ENCODE results near the gene NBPF1. TPM values are rescaled to one million over a fixed set of nuclear protein-coding genes. Genes with fewer than 3 reads are reported as not detected.

The NBPF1 gene
- total and polyA plus RNA-seq, 9 of the 15 experiments (the other 6 are each of a cell fraction or from before 2014, with no cell fraction given), result 5.2 to 42.6 (median 24.1) TPM

DNA sequence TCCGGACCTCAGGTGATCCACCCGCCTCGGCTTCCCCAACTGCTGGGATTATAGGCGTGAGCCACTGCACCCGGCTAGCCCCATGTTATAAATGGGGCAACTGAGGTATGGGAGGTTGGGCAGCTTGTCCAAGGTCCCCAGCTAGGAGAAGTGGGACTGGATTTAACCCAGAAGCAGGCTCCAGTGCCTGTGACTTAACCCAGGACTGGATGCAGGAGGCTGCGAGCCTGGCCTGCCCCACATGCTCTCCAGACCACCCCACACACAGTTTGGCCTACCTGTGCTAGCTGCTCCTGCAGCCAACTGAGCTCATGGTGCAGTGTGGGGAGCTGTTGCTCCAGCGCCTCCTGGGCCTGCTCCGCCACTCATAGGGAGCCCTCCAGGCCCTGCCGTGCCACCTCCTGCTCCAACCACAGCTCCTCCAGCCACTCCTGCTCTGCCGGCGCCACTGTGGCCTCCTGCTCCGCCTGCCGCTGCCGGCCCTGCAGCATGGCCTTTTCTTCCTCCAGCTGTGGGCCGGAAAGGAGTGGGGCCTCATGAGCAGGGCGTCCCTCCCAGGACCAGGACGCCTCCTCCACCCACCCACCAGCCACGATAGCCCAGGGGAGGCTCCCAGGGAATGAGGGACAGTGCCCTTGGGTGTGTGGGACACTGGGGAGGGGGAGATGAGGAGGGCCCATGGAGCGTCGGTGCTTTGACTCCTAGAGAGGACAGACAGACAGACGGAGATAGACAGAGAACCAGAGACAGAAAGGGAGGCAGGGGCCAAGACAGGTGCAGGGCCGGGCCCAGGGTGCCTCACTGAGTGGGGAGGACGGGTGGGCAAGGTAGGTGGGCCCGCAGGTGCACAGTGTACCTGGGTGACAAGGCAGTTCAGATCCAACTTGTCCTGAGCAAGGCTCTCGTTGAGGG is 12.4 kb upstream of the NBPF1 start (continued):
- TF ChIP-seq ZNF282 (CRISPR knock-in tag; IDR thresholded peaks at IDR 0.05), result 0 out of 2 replicates have a peak, but pooled peaks have one; percentile 35
- TF ChIP-seq, protein P1, sequence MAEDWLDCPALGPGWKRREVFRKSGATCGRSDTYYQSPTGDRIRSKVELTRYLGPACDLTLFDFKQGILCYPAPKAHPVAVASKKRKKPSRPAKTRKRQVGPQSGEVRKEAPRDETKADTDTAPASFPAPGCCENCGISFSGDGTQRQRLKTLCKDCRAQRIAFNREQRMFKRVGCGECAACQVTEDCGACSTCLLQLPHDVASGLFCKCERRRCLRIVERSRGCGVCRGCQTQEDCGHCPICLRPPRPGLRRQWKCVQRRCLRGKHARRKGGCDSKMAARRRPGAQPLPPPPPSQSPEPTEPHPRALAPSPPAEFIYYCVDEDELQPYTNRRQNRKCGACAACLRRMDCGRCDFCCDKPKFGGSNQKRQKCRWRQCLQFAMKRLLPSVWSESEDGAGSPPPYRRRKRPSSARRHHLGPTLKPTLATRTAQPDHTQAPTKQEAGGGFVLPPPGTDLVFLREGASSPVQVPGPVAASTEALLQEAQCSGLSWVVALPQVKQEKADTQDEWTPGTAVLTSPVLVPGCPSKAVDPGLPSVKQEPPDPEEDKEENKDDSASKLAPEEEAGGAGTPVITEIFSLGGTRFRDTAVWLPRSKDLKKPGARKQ (CRISPR knock-in tag; IDR thresholded peaks at IDR 0.05), result no peak
- TF ChIP-seq CBX5 (IDR thresholded peaks at IDR 0.05; ENCODE audit: borderline replicate concordance, low read depth), result no peak
- TF ChIP-seq, protein P2, sequence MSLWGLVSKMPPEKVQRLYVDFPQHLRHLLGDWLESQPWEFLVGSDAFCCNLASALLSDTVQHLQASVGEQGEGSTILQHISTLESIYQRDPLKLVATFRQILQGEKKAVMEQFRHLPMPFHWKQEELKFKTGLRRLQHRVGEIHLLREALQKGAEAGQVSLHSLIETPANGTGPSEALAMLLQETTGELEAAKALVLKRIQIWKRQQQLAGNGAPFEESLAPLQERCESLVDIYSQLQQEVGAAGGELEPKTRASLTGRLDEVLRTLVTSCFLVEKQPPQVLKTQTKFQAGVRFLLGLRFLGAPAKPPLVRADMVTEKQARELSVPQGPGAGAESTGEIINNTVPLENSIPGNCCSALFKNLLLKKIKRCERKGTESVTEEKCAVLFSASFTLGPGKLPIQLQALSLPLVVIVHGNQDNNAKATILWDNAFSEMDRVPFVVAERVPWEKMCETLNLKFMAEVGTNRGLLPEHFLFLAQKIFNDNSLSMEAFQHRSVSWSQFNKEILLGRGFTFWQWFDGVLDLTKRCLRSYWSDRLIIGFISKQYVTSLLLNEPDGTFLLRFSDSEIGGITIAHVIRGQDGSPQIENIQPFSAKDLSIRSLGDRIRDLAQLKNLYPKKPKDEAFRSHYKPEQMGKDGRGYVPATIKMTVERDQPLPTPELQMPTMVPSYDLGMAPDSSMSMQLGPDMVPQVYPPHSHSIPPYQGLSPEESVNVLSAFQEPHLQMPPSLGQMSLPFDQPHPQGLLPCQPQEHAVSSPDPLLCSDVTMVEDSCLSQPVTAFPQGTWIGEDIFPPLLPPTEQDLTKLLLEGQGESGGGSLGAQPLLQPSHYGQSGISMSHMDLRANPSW (CRISPR knock-in tag; IDR thresholded peaks at IDR 0.05), result peak; percentile 36; the same call in 1 of the 2 replicates
- no peak for TF ChIP-seq DNMT1 (IDR thresholded peaks at IDR 0.05)
- TF ChIP-seq RFX1 (IDR thresholded peaks at IDR 0.05), result no peak
- TF ChIP-seq NR2C2 (CRISPR knock-in tag; IDR thresholded peaks at IDR 0.05), result peak; percentile 68; the same call in 1 of the 2 replicates
- no peak for TF ChIP-seq NR2C2 (tag; IDR thresholded peaks at IDR 0.05)
- TF ChIP-seq NFRKB (IDR thresholded peaks at IDR 0.05; ENCODE audit: low read depth), result no peak
- TF ChIP-seq SAFB (IDR thresholded peaks at IDR 0.05; ENCODE audit: borderline replicate concordance, low read depth, low read length), result no peak
- TF ChIP-seq ZBTB9 (CRISPR knock-in tag; IDR thresholded peaks at IDR 0.05), result no peak
- TF ChIP-seq, protein P3, sequence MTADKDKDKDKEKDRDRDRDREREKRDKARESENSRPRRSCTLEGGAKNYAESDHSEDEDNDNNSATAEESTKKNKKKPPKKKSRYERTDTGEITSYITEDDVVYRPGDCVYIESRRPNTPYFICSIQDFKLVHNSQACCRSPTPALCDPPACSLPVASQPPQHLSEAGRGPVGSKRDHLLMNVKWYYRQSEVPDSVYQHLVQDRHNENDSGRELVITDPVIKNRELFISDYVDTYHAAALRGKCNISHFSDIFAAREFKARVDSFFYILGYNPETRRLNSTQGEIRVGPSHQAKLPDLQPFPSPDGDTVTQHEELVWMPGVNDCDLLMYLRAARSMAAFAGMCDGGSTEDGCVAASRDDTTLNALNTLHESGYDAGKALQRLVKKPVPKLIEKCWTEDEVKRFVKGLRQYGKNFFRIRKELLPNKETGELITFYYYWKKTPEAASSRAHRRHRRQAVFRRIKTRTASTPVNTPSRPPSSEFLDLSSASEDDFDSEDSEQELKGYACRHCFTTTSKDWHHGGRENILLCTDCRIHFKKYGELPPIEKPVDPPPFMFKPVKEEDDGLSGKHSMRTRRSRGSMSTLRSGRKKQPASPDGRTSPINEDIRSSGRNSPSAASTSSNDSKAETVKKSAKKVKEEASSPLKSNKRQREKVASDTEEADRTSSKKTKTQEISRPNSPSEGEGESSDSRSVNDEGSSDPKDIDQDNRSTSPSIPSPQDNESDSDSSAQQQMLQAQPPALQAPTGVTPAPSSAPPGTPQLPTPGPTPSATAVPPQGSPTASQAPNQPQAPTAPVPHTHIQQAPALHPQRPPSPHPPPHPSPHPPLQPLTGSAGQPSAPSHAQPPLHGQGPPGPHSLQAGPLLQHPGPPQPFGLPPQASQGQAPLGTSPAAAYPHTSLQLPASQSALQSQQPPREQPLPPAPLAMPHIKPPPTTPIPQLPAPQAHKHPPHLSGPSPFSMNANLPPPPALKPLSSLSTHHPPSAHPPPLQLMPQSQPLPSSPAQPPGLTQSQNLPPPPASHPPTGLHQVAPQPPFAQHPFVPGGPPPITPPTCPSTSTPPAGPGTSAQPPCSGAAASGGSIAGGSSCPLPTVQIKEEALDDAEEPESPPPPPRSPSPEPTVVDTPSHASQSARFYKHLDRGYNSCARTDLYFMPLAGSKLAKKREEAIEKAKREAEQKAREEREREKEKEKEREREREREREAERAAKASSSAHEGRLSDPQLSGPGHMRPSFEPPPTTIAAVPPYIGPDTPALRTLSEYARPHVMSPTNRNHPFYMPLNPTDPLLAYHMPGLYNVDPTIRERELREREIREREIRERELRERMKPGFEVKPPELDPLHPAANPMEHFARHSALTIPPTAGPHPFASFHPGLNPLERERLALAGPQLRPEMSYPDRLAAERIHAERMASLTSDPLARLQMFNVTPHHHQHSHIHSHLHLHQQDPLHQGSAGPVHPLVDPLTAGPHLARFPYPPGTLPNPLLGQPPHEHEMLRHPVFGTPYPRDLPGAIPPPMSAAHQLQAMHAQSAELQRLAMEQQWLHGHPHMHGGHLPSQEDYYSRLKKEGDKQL (CRISPR knock-in tag; IDR thresholded peaks at IDR 0.05; ENCODE audit: borderline replicate concordance), result 0 out of 2 replicates have a peak, but pooled peaks have one; percentile 7
- TF ChIP-seq TCF15 (CRISPR knock-in tag; IDR thresholded peaks at IDR 0.05), result no peak
- TF ChIP-seq STAT5A (IDR thresholded peaks at IDR 0.05; ENCODE audit: borderline replicate concordance, low read length), result no peak
- TF ChIP-seq SMAD1 (IDR thresholded peaks at IDR 0.05; ENCODE audit: low read depth, low read length, partially characterized antibody), result no peak
